ENCODE results near the gene MYO5B.

- TF ChIP-seq PHF8 (IDR thresholded peaks at IDR 0.05; ENCODE audit: borderline replicate concordance, low read length) (no peak), IFI16 (CRISPR knock-in tag; IDR thresholded peaks at IDR 0.05) (no peak), EZH2 (IDR thresholded peaks at IDR 0.05; ENCODE audit: borderline replicate concordance, low read depth, low read length) (no peak), FOXP1 (CRISPR knock-in tag; IDR thresholded peaks at IDR 0.05) (no peak), ETV6 (IDR thresholded peaks at IDR 0.05; ENCODE audit: borderline replicate concordance in 1 of 2, low read depth in 2 of 2, low read length in 1 of 2) (no peak), ETV6 (CRISPR knock-in tag; IDR thresholded peaks at IDR 0.05; ENCODE audit: borderline replicate concordance) (no peak), PRDM10 (IDR thresholded peaks at IDR 0.05; ENCODE audit: partially characterized antibody) (no peak), ZNF124 (CRISPR knock-in tag; IDR thresholded peaks at IDR 0.05) (no peak), PML (IDR thresholded peaks at IDR 0.05; ENCODE audit: low read length) (no peak), ZNF695 (CRISPR knock-in tag; IDR thresholded peaks at IDR 0.05) (no peak), STAG1 (CRISPR knock-in tag; IDR thresholded peaks at IDR 0.05; ENCODE audit: borderline replicate concordance) (no peak), CREB5 (CRISPR knock-in tag; IDR thresholded peaks at IDR 0.05) (no peak), ZBTB5 (IDR thresholded peaks at IDR 0.05) (no peak), HNRNPUL1 (IDR thresholded peaks at IDR 0.05; ENCODE audit: low read length) (no peak), POLR2G (IDR thresholded peaks at IDR 0.05; ENCODE audit: low read depth, low read length) (no peak)
Measured at GRCh38 chr18:49835405-49835804, 359.5 kb downstream of the MYO5B start.
